ENCODE measurements around the gene MRPS12. TPM values are rescaled to one million over a fixed set of nuclear protein-coding genes. Genes with fewer than 3 reads are reported as not detected.

The MRPS12 gene
- total and polyA plus RNA-seq, 10 donors: 23.2 to 47.8 (median 27.7) TPM

DNA sequence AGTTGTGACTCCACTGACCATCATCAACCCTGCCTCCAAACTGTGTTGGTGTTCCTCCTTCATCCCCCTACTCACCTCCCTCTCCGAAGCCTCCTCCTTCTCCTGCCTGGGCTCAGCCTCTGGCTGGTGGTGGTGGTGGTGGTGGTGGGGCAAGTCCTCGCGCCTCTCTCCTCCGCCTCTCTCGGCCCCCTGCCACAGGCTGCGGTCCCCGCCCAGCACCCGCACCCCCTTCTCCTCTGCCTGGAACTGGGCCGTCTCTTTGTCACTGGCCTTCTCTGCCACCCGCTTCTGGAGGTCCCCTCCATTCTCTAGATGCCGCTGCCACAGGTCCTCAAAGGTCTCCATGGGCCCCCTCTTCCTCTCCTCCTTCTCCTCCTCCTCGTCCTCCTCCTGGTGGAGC is 20.3 kb upstream of the MRPS12 start:
- 93 to 96% (median 94%) methylated on average over 10 to 12 of the region's 12 CpGs for WGBS, 5 donors
- Histone ChIP-seq H3K27ac (no peak overlapping the region), H3K36me3 (peaks cover 0 to 50% (median 30%) of the 10 kb centered on the region in 6 donors), H3K27me3 (replicated peaks in 1 of 7) (peaks cover 0 to 19% (median 4%) of the 10 kb centered on the region in 7 donors), H3K9me3 (no peaks in the 10 kb centered on the region), H3K4me3 (no peak overlapping the region), H3K4me1 (no peaks in the 10 kb centered on the region)
- DNase-seq: no peak
- TF ChIP-seq, protein P1, sequence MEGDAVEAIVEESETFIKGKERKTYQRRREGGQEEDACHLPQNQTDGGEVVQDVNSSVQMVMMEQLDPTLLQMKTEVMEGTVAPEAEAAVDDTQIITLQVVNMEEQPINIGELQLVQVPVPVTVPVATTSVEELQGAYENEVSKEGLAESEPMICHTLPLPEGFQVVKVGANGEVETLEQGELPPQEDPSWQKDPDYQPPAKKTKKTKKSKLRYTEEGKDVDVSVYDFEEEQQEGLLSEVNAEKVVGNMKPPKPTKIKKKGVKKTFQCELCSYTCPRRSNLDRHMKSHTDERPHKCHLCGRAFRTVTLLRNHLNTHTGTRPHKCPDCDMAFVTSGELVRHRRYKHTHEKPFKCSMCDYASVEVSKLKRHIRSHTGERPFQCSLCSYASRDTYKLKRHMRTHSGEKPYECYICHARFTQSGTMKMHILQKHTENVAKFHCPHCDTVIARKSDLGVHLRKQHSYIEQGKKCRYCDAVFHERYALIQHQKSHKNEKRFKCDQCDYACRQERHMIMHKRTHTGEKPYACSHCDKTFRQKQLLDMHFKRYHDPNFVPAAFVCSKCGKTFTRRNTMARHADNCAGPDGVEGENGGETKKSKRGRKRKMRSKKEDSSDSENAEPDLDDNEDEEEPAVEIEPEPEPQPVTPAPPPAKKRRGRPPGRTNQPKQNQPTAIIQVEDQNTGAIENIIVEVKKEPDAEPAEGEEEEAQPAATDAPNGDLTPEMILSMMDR (IDR thresholded peaks at IDR 0.05 in 8 of 11, conservative IDR thresholded peaks at IDR 0.05 in 3 of 11): no peak
- TF ChIP-seq POLR2A (IDR thresholded peaks at IDR 0.05): no peak
- no peak for TF ChIP-seq POLR2AphosphoS5 (IDR thresholded peaks at IDR 0.05)
- intact Hi-C loops (cut with DNase I; ENCODE audit: low total_unique reads): no loop called here

DNA sequence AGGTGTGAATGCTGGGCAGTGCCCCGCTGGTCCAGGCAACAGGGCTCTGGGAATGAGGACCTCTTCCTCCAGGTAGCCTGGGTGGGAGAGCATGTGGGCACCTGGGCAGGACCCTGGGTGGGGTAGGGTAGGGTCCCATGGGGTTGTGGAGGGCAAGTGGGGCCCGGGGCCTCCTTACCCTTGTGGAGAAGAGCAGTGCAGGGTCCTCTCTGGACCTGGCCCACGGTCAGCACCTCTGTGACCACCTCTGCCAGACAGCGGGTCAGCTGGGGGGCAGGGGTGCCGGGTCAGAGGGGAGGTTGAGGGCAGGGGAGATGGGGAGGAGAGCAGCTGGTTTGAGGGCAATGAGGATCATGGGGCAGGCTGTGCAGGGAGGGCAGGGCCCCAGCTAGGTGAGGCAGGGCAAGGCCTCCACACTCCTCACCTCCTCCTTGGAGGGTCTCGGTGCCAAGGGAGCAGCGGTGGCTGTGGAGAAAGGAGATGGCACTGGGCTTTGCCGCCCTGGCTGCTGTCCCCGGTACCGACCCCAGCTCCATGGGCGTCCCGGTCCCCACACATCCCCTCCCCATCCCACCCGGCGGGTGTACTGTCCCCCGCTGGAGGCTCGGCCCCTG is 19.2 kb upstream of the MRPS12 start:
- intact Hi-C loops (cut with DNase I; ENCODE audit: low total_unique reads): no loop called here
- peaks cover 0 to 19% (median 4%) of the 10 kb centered on the region in 7 donors for H3K27me3 ChIP-seq (replicated peaks in 1 of 7)
- H3K4me1 ChIP-seq: no peaks in the 10 kb centered on the region
- no peaks in the 10 kb centered on the region for H3K9me3 ChIP-seq
- H3K4me3 ChIP-seq: no peak overlapping the region
- DNase-seq: no peak
- TF ChIP-seq POLR2AphosphoS5 (IDR thresholded peaks at IDR 0.05) (no peak), POLR2A (IDR thresholded peaks at IDR 0.05) (no peak)
- TF ChIP-seq, protein P1 (IDR thresholded peaks at IDR 0.05 in 8 of 11, conservative IDR thresholded peaks at IDR 0.05 in 3 of 11): no peak
- no peak overlapping the region for H3K27ac ChIP-seq
- 69 to 85% (median 73%) methylated on average over 7 to 16 of the region's 16 CpGs for WGBS, 5 donors
- peaks cover 0 to 47% (median 22%) of the 10 kb centered on the region in 6 donors for H3K36me3 ChIP-seq

GRCh38 chr19:38912600-38913514 is 17.9 kb upstream of the MRPS12 start:
- no peak for DNase-seq
- H3K27ac ChIP-seq: no peak overlapping the region
- H3K36me3 ChIP-seq: peaks cover 0 to 33% (median 9%) of the 10 kb centered on the region in 6 donors
- no peak overlapping the region for H3K4me3 ChIP-seq
- TF ChIP-seq, protein P1 (IDR thresholded peaks at IDR 0.05 in 8 of 11, conservative IDR thresholded peaks at IDR 0.05 in 3 of 11): no peak
- TF ChIP-seq POLR2AphosphoS5 (IDR thresholded peaks at IDR 0.05): no peak
- no peak for TF ChIP-seq POLR2A (IDR thresholded peaks at IDR 0.05)
- no peaks in the 10 kb centered on the region for H3K9me3 ChIP-seq
- H3K27me3 ChIP-seq (replicated peaks in 1 of 7): peaks cover 0 to 19% (median 4%) of the 10 kb centered on the region in 7 donors
- H3K4me1 ChIP-seq: peaks cover 0 to 1% (median 0%) of the 10 kb centered on the region in 6 donors
- 58 to 77% (median 67%) methylated on average over 10 to 12 of the region's 12 CpGs for WGBS, 5 donors
- intact Hi-C loops (cut with DNase I; ENCODE audit: low total_unique reads): no loop called here

GRCh38 chr19:38913958-38914357 is 16.8 kb upstream of the MRPS12 start:
- intact Hi-C loops (cut with DNase I; ENCODE audit: low total_unique reads): no loop called here

More at GRCh38 chr19:38913958-38914357, 16.8 kb upstream of the MRPS12 start:
- Histone ChIP-seq H3K36me3 (peaks cover 0 to 22% (median under 1%) of the 10 kb centered on the region in 6 donors), H3K27ac (no peak overlapping the region), H3K4me3 (no peak overlapping the region), H3K4me1 (peaks cover 0 to 3% (median 0%) of the 10 kb centered on the region in 6 donors), H3K9me3 (no peaks in the 10 kb centered on the region), H3K27me3 (replicated peaks in 1 of 7) (peaks cover 0 to 19% (median 4%) of the 10 kb centered on the region in 7 donors)
- 91 to 98% (median 93%) methylated on average over 8 of the region's 8 CpGs for WGBS, 5 donors
- TF ChIP-seq POLR2A (IDR thresholded peaks at IDR 0.05) (no peak), POLR2AphosphoS5 (IDR thresholded peaks at IDR 0.05) (no peak)
- TF ChIP-seq, protein P1 (IDR thresholded peaks at IDR 0.05 in 8 of 11, conservative IDR thresholded peaks at IDR 0.05 in 3 of 11): no peak
- DNase-seq: peak; percentile 47

All from spleen (tissue), 11 donors.